ENCODE measurements around the gene DPP6. TPM values are rescaled to one million over a fixed set of nuclear protein-coding genes. Genes with fewer than 3 reads are reported as not detected.
"Not testable (repeated sequence)": the region's sequence is repeated elsewhere in the genome, so short reads cannot be mapped to it uniquely, and the experiment has no call there.

Gene DPP6
- total RNA-seq, 2 experiments from 2014 or later, result not detected

- H3K4me3 Mint-ChIP-seq; H3K4me3 ChIP-seq (ENCODE audit: low read length); H3K4me1 ChIP-seq (ENCODE audit: insufficient read depth, low read length); H3K27me3 ChIP-seq (ENCODE audit: control insufficient read depth in 1 of 2, insufficient read depth in 2 of 2, low read length in 2 of 2); POLR2A ChIA-PET; DNase-seq; ATAC-seq (ENCODE audit: poor library complexity); intact Hi-C loops (cut with DNase I, micrococcal nuclease); H3K4me1 Mint-ChIP-seq (ENCODE audit: low read depth); H3K27ac ChIP-seq (ENCODE audit: low read depth in 1 of 2, low read length in 2 of 2); H3K36me3 Mint-ChIP-seq (ENCODE audit: low read depth); H3K36me3 ChIP-seq (ENCODE audit: insufficient read depth, low read length); H3K27me3 Mint-ChIP-seq; H3K9me3 Mint-ChIP-seq; H3K27ac Mint-ChIP-seq; CTCF ChIA-PET: not testable (repeated sequence)
- peaks cover 0 to 18% of the 10 kb centered on the region in 2 experiments for H3K9me3 ChIP-seq (ENCODE audit: control insufficient read depth in 1 of 2, insufficient read depth in 1 of 2, low read length in 2 of 2)
Observed at GRCh38 chr7:154053466-154054312, 1.5 kb downstream of the DPP6 start.

DNA sequence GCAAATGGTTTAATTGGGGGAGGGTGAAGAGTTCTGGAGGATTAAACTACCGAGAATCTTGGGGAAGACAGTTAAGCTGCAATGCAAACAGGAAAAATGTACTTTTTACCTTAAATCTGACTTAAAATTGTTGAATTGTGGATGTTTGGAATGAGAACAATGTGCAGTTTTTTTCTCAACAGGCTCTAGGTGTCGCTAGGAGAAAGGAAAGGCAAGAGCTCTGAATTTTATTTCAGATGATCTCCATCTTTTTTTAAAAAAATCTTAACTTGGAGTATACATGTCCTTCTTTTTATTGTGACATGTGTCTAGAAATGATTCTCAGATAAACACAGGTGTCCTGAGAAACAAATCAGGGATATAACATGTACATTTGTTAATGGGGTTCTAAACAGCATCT, 2.5 kb downstream of the DPP6 start:
- DNase-seq; H3K27ac ChIP-seq (ENCODE audit: low read depth in 1 of 2, low read length in 2 of 2); H3K27me3 ChIP-seq (ENCODE audit: control insufficient read depth in 1 of 2, insufficient read depth in 2 of 2, low read length in 2 of 2); H3K27ac Mint-ChIP-seq; H3K4me3 Mint-ChIP-seq; POLR2A ChIA-PET; CTCF ChIA-PET; H3K27me3 Mint-ChIP-seq; H3K4me1 Mint-ChIP-seq (ENCODE audit: low read depth); H3K36me3 ChIP-seq (ENCODE audit: insufficient read depth, low read length); H3K4me1 ChIP-seq (ENCODE audit: insufficient read depth, low read length); H3K9me3 Mint-ChIP-seq; H3K36me3 Mint-ChIP-seq (ENCODE audit: low read depth); H3K4me3 ChIP-seq (ENCODE audit: low read length); ATAC-seq (ENCODE audit: poor library complexity); intact Hi-C loops (cut with DNase I, micrococcal nuclease): not testable (repeated sequence)
- peaks cover 0 to 26% of the 10 kb centered on the region in 2 experiments for H3K9me3 ChIP-seq (ENCODE audit: control insufficient read depth in 1 of 2, insufficient read depth in 1 of 2, low read length in 2 of 2)

- H3K27ac ChIP-seq (ENCODE audit: low read depth in 1 of 2, low read length in 2 of 2); H3K4me3 ChIP-seq (ENCODE audit: low read length); intact Hi-C loops (cut with DNase I, micrococcal nuclease); ATAC-seq (ENCODE audit: poor library complexity); H3K36me3 Mint-ChIP-seq (ENCODE audit: low read depth); H3K36me3 ChIP-seq (ENCODE audit: insufficient read depth, low read length); CTCF ChIA-PET; H3K4me3 Mint-ChIP-seq; POLR2A ChIA-PET; H3K27ac Mint-ChIP-seq; H3K9me3 Mint-ChIP-seq; H3K4me1 Mint-ChIP-seq (ENCODE audit: low read depth); H3K4me1 ChIP-seq (ENCODE audit: insufficient read depth, low read length); H3K27me3 ChIP-seq (ENCODE audit: control insufficient read depth in 1 of 2, insufficient read depth in 2 of 2, low read length in 2 of 2); DNase-seq; H3K27me3 Mint-ChIP-seq: not testable (repeated sequence)
- H3K9me3 ChIP-seq (ENCODE audit: control insufficient read depth in 1 of 2, insufficient read depth in 1 of 2, low read length in 2 of 2), result peaks cover 0 to 35% of the 10 kb centered on the region in 2 experiments
Observed at GRCh38 chr7:154055491-154056106, 3.4 kb downstream of the DPP6 start.

DNA sequence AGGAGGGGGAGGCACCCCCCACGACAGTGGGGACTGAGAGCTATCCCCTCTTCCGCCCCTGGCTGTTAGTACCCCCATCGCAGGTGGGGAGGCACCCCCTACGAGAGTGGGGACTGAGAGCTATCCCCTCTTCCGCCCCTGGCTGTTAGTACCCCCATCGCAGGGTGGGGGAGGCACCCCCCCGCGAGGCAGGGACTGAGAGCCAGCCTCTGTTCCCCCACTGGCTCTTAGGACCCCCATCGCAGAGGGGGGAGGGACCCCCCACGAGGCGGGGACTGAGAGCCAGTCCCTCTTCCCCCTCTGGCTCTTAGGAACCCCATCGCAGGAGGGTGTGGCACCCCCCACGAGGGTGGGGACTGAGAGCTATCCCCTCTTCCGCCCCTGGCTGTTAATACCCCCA, 6.6 kb downstream of the DPP6 start:
- H3K36me3 ChIP-seq (ENCODE audit: insufficient read depth, low read length); intact Hi-C loops (cut with DNase I, micrococcal nuclease); H3K27ac Mint-ChIP-seq; CTCF ChIA-PET; H3K27me3 Mint-ChIP-seq; DNase-seq; H3K36me3 Mint-ChIP-seq (ENCODE audit: low read depth); POLR2A ChIA-PET; H3K4me3 ChIP-seq (ENCODE audit: low read length); H3K4me3 Mint-ChIP-seq; H3K4me1 Mint-ChIP-seq (ENCODE audit: low read depth); H3K27me3 ChIP-seq (ENCODE audit: control insufficient read depth in 1 of 2, insufficient read depth in 2 of 2, low read length in 2 of 2); ATAC-seq (ENCODE audit: poor library complexity); H3K4me1 ChIP-seq (ENCODE audit: insufficient read depth, low read length); H3K9me3 Mint-ChIP-seq; H3K27ac ChIP-seq (ENCODE audit: low read depth in 1 of 2, low read length in 2 of 2): not testable (repeated sequence)
- H3K9me3 ChIP-seq (ENCODE audit: control insufficient read depth in 1 of 2, insufficient read depth in 1 of 2, low read length in 2 of 2), result peaks cover 0 to 47% of the 10 kb centered on the region in 2 experiments

DNA sequence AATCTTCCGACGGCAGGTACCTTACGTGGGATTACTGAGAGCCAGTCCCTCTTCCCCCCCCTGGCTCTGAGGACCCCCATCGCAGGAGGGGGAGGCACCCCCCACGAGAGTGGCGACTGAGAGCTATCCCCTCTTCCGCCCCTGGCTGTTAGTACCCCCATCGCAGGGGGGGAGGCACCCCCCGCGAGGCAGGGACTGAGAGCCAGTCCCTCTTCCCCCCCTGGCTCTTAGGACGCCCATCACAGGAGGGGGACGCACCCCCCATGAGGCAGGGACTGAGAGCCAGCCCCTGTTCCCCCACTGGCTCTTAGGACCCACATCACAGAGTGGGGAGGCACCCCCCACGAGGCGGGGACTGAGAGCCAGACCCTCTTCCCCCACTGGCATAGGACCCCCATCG, 8.4 kb downstream of the DPP6 start:
- H3K36me3 Mint-ChIP-seq (ENCODE audit: low read depth); H3K4me1 Mint-ChIP-seq (ENCODE audit: low read depth); POLR2A ChIA-PET; H3K27me3 Mint-ChIP-seq; H3K27ac ChIP-seq (ENCODE audit: low read depth in 1 of 2, low read length in 2 of 2); DNase-seq; CTCF ChIA-PET; H3K27ac Mint-ChIP-seq; H3K4me1 ChIP-seq (ENCODE audit: insufficient read depth, low read length); ATAC-seq (ENCODE audit: poor library complexity); H3K27me3 ChIP-seq (ENCODE audit: control insufficient read depth in 1 of 2, insufficient read depth in 2 of 2, low read length in 2 of 2); intact Hi-C loops (cut with DNase I, micrococcal nuclease); H3K4me3 Mint-ChIP-seq; H3K4me3 ChIP-seq (ENCODE audit: low read length); H3K36me3 ChIP-seq (ENCODE audit: insufficient read depth, low read length); H3K9me3 Mint-ChIP-seq: not testable (repeated sequence)
- H3K9me3 ChIP-seq (ENCODE audit: control insufficient read depth in 1 of 2, insufficient read depth in 1 of 2, low read length in 2 of 2), result peaks cover 0 to 47% of the 10 kb centered on the region in 2 experiments

DNA sequence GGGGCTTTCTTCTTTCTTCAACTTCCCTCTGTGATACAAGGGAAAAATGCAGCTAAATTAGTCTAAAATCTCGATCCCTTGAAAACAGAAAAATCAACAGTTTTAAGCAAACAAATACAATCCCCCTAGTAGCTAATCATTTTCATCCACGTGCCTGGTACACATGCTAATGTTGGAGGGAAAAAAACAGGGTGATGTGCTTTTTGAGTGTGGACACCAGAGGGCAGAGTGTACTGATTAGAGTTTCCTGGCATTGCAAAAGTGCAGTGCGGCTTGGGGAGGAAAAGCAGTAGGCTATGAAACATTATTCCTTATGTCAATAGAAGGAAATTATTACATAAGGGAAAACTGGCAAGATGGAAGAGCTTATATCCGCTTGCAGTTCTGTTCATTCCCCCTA, 19.6 kb downstream of the DPP6 start:
- H3K4me3 ChIP-seq (ENCODE audit: low read length); intact Hi-C loops (cut with DNase I, micrococcal nuclease); CTCF ChIA-PET; H3K4me3 Mint-ChIP-seq; H3K27ac Mint-ChIP-seq; H3K9me3 ChIP-seq (ENCODE audit: control insufficient read depth in 1 of 2, insufficient read depth in 1 of 2, low read length in 2 of 2); ATAC-seq (ENCODE audit: poor library complexity); DNase-seq; H3K9me3 Mint-ChIP-seq; POLR2A ChIA-PET; H3K27me3 Mint-ChIP-seq; H3K27ac ChIP-seq (ENCODE audit: low read depth in 1 of 2, low read length in 2 of 2); H3K27me3 ChIP-seq (ENCODE audit: control insufficient read depth in 1 of 2, insufficient read depth in 2 of 2, low read length in 2 of 2); H3K4me1 ChIP-seq (ENCODE audit: insufficient read depth, low read length); H3K36me3 Mint-ChIP-seq (ENCODE audit: low read depth); H3K36me3 ChIP-seq (ENCODE audit: insufficient read depth, low read length); H3K4me1 Mint-ChIP-seq (ENCODE audit: low read depth): not testable (repeated sequence)

All from CD4-positive, alpha-beta T cell (primary cell).